Measurements from ENCODE around the gene PADI2.
"Not testable (repeated sequence)": the region's sequence is repeated elsewhere in the genome, so short reads cannot be mapped to it uniquely, and the experiment has no call there.

The PADI2 gene

GRCh38 chr1:17071794-17072193 lies 47.5 kb downstream of the PADI2 start:
- Mint-ChIP-seq H3K4me3 (no peak overlapping the region), H3K36me3 (ENCODE audit: low read depth) (no peaks in the 10 kb centered on the region), H3K27ac (no peak overlapping the region), H3K4me1 (ENCODE audit: low read depth) (peaks cover 2% of the 10 kb centered on the region), H3K27me3 (ENCODE audit: low read depth) (no peaks in the 10 kb centered on the region), H3K9me3 (no peaks in the 10 kb centered on the region)
- no peak for DNase-seq (ENCODE audit: low spot score)

- H3K4me3 Mint-ChIP-seq: no peak overlapping the region
These were observed 49.1 kb downstream of the PADI2 start for GRCh38 chr1:17070163-17070525.

GRCh38 chr1:17069452-17070162 lies 49.6 kb downstream of the PADI2 start:
- H3K36me3 Mint-ChIP-seq (ENCODE audit: low read depth): no peaks in the 10 kb centered on the region
- no peak overlapping the region for H3K4me3 Mint-ChIP-seq
- H3K27ac Mint-ChIP-seq: no peak overlapping the region
- no peaks in the 10 kb centered on the region for H3K27me3 Mint-ChIP-seq (ENCODE audit: low read depth)
- H3K4me1 Mint-ChIP-seq (ENCODE audit: low read depth): no peaks in the 10 kb centered on the region
- H3K9me3 Mint-ChIP-seq: no peaks in the 10 kb centered on the region
- DNase-seq (ENCODE audit: low spot score): no peak

More at GRCh38 chr1:17070163-17070525, 49.1 kb downstream of the PADI2 start:
- DNase-seq (ENCODE audit: low spot score): no peak
- H3K9me3 Mint-ChIP-seq: no peaks in the 10 kb centered on the region
- no peaks in the 10 kb centered on the region for H3K4me1 Mint-ChIP-seq (ENCODE audit: low read depth)
- H3K27me3 Mint-ChIP-seq (ENCODE audit: low read depth): no peaks in the 10 kb centered on the region
- H3K27ac Mint-ChIP-seq: no peak overlapping the region
- H3K36me3 Mint-ChIP-seq (ENCODE audit: low read depth): no peaks in the 10 kb centered on the region

- Mint-ChIP-seq H3K4me1 (ENCODE audit: low read depth) (no peaks in the 10 kb centered on the region), H3K27ac (no peak overlapping the region), H3K9me3 (no peaks in the 10 kb centered on the region), H3K27me3 (ENCODE audit: low read depth) (no peaks in the 10 kb centered on the region), H3K4me3 (no peak overlapping the region), H3K36me3 (ENCODE audit: low read depth) (no peaks in the 10 kb centered on the region)
- DNase-seq (ENCODE audit: low spot score): no peak
These were observed 50.5 kb downstream of the PADI2 start for GRCh38 chr1:17068789-17069188.

- peaks cover 5% of the 10 kb centered on the region for H3K4me1 Mint-ChIP-seq (ENCODE audit: low read depth)
- no peak for DNase-seq (ENCODE audit: low spot score)
- H3K27ac Mint-ChIP-seq: no peak overlapping the region
- H3K27me3 Mint-ChIP-seq (ENCODE audit: low read depth): no peaks in the 10 kb centered on the region
- H3K36me3 Mint-ChIP-seq (ENCODE audit: low read depth): no peaks in the 10 kb centered on the region
- no peak overlapping the region for H3K4me3 Mint-ChIP-seq
- no peaks in the 10 kb centered on the region for H3K9me3 Mint-ChIP-seq
These were observed 51.6 kb downstream of the PADI2 start for GRCh38 chr1:17067465-17068240.

GRCh38 chr1:17067069-17067426 lies 52.2 kb downstream of the PADI2 start:
- H3K4me3 Mint-ChIP-seq: no peak overlapping the region
- no peaks in the 10 kb centered on the region for H3K9me3 Mint-ChIP-seq
- peaks cover 7% of the 10 kb centered on the region for H3K4me1 Mint-ChIP-seq (ENCODE audit: low read depth)
- DNase-seq (ENCODE audit: low spot score): no peak
- no peak overlapping the region for H3K27ac Mint-ChIP-seq
- no peaks in the 10 kb centered on the region for H3K36me3 Mint-ChIP-seq (ENCODE audit: low read depth)
- no peaks in the 10 kb centered on the region for H3K27me3 Mint-ChIP-seq (ENCODE audit: low read depth)

GRCh38 chr1:17066361-17067068 lies 52.7 kb downstream of the PADI2 start:
- DNase-seq (ENCODE audit: low spot score): no peak
- H3K27me3 Mint-ChIP-seq (ENCODE audit: low read depth): peaks cover 3% of the 10 kb centered on the region
- H3K4me3 Mint-ChIP-seq: no peak overlapping the region
- no peak overlapping the region for H3K27ac Mint-ChIP-seq
- no peaks in the 10 kb centered on the region for H3K9me3 Mint-ChIP-seq
- no peaks in the 10 kb centered on the region for H3K36me3 Mint-ChIP-seq (ENCODE audit: low read depth)
- H3K4me1 Mint-ChIP-seq (ENCODE audit: low read depth): peaks cover 7% of the 10 kb centered on the region

GRCh38 chr1:17065666-17066065 lies 53.6 kb downstream of the PADI2 start:
- H3K36me3 Mint-ChIP-seq (ENCODE audit: low read depth): no peaks in the 10 kb centered on the region
- no peaks in the 10 kb centered on the region for H3K9me3 Mint-ChIP-seq
- no peak overlapping the region for H3K4me3 Mint-ChIP-seq
- no peak overlapping the region for H3K27ac Mint-ChIP-seq
- no peak for DNase-seq (ENCODE audit: low spot score)
- peaks cover 4% of the 10 kb centered on the region for H3K27me3 Mint-ChIP-seq (ENCODE audit: low read depth)
- H3K4me1 Mint-ChIP-seq (ENCODE audit: low read depth): peaks cover 7% of the 10 kb centered on the region

GRCh38 chr1:17062751-17063150 lies 56.5 kb downstream of the PADI2 start:
- not testable (repeated sequence) for DNase-seq (ENCODE audit: low spot score); H3K36me3 Mint-ChIP-seq (ENCODE audit: low read depth); H3K4me1 Mint-ChIP-seq (ENCODE audit: low read depth); H3K4me3 Mint-ChIP-seq; H3K27ac Mint-ChIP-seq; H3K9me3 Mint-ChIP-seq
- peaks cover 13% of the 10 kb centered on the region for H3K27me3 Mint-ChIP-seq (ENCODE audit: low read depth)

GRCh38 chr1:17061892-17062291 lies 57.4 kb downstream of the PADI2 start:
- Mint-ChIP-seq H3K4me1 (ENCODE audit: low read depth) (peaks cover 7% of the 10 kb centered on the region), H3K27me3 (ENCODE audit: low read depth) (peaks cover 13% of the 10 kb centered on the region), H3K4me3 (no peak overlapping the region), H3K27ac (no peak overlapping the region), H3K9me3 (no peaks in the 10 kb centered on the region), H3K36me3 (ENCODE audit: low read depth) (no peaks in the 10 kb centered on the region)
- DNase-seq (ENCODE audit: low spot score): no peak

- Mint-ChIP-seq H3K27me3 (ENCODE audit: low read depth) (peaks cover 13% of the 10 kb centered on the region), H3K4me1 (ENCODE audit: low read depth) (peaks cover 7% of the 10 kb centered on the region), H3K27ac (no peak overlapping the region), H3K36me3 (ENCODE audit: low read depth) (no peaks in the 10 kb centered on the region), H3K4me3 (no peak overlapping the region), H3K9me3 (no peaks in the 10 kb centered on the region)
- no peak for DNase-seq (ENCODE audit: low spot score)
These were observed 57.8 kb downstream of the PADI2 start for GRCh38 chr1:17061486-17061885.

- peaks cover 13% of the 10 kb centered on the region for H3K27me3 Mint-ChIP-seq (ENCODE audit: low read depth)
- H3K27ac Mint-ChIP-seq: no peak overlapping the region
- no peak overlapping the region for H3K4me3 Mint-ChIP-seq
- no peaks in the 10 kb centered on the region for H3K36me3 Mint-ChIP-seq (ENCODE audit: low read depth)
- no peaks in the 10 kb centered on the region for H3K9me3 Mint-ChIP-seq
- H3K4me1 Mint-ChIP-seq (ENCODE audit: low read depth): peaks cover 7% of the 10 kb centered on the region
- no peak for DNase-seq (ENCODE audit: low spot score)
These were observed 58.9 kb downstream of the PADI2 start for GRCh38 chr1:17060306-17060749.

GRCh38 chr1:17059391-17060305 lies 59.6 kb downstream of the PADI2 start:
- Mint-ChIP-seq H3K4me3 (no peak overlapping the region), H3K36me3 (ENCODE audit: low read depth) (no peaks in the 10 kb centered on the region), H3K4me1 (ENCODE audit: low read depth) (peaks cover 7% of the 10 kb centered on the region), H3K9me3 (no peaks in the 10 kb centered on the region), H3K27me3 (ENCODE audit: low read depth) (peaks cover 13% of the 10 kb centered on the region), H3K27ac (no peak overlapping the region)
- peak; percentile 25 for DNase-seq (ENCODE audit: low spot score)
